Activated T-cell treated with anti-CD3 and anti-CD28 coated beads for 4 hours (primary cell): Measurements from ENCODE around the gene UGT2B10.

ENCODE experiments used
- DNase-seq: peaks from one replicate; pipeline ENCODE4 v3.0.0-alpha.2; 2020

UGT2B10 gene

DNA sequence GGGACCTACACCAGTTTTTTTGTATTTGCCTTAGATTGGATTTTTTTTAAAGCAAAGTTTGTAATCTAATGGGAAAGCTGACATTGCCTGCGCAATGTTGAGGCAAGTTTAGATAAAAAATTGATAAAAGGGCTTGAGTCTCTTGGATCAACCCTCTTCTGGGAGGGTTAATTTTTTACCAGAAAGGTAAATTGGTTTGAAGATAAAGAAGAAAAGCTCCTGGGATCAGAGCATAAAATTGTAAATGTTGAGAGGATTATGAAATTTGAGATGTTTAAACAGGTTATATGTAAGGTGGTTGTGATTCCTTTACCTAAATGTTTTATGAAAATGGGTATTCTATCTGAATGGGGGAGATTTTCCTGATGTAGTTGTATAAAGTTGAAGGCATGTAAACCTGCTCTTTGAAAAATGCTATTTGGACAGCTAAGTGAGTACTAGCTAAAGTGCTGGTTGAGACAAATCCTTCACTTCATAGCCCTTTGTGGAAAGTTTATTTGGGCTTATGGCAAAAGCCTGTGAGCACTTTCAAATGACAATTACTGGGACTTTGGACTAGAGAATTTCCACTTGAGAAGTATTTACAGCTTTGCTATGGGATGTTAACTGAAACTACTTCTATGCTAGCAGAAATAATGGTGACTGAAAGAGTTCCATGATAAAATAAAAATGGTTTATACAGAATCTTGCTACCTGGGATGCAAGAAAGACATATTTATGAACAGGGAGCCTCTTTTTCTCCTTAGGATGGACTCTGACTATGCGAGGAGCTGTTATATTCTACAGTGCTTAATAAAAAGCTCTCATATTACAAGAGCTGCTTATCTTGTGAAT lies 56.2 kb downstream of the UGT2B10 start:
- no peak for DNase-seq

DNA sequence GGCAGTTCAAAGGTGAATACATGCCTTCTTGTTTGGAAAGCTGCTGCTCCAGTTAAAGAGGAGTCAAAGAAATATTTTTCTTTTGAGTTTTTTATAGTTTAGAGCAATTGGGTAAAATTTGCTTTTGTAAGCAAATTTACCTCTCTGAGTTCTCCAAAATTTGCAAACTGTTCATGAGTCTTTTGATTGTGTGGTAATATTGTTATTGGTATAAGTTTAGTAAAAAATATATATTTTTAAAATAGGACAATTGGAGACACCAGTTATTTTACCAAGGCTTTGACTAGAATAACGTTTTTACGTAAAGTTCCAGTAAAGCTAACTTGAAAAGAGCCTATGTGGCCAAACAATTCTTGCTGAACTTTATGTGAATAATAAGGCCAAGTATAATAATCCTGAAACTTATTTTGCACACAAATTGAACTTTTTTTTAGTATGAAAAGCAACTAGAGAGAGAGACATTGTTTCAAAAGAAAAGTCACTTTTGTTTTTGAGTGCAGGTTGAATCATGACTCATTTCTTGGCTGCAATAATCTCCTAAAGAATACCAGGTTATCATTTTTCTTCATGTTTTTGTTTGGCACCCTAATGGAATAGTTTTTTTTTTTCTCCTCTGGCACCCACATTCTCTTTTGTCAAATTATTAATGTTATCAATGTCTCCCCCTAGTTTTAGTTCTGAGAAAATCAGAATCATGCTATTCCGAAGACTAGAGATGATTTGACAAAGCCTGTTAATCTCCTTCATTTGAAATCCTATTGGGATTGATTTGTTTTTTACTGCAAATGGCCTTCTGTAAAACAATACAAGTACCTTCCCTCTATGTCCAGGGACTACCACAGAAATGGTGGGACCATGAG lies 57.1 kb downstream of the UGT2B10 start:
- DNase-seq: no peak

DNA sequence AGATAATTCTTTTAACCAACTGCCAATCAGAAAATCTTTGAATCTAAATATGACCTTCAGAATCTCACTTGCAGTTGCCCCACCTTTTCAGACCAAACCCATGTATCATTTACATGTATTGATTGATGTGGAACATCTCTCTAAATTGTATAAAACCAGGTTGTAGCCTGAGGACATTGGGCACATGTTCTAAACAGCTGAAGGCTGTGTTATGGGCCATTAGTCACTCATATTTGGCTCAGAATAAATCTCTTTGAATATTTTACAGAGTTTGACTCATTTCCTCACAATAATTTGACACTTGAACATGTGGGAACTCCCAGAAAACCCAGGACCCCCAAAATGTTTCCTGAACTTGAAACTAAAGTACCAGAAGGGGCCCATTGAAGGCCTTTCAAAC lies 58.7 kb downstream of the UGT2B10 start:
- DNase-seq: no peak

DNA sequence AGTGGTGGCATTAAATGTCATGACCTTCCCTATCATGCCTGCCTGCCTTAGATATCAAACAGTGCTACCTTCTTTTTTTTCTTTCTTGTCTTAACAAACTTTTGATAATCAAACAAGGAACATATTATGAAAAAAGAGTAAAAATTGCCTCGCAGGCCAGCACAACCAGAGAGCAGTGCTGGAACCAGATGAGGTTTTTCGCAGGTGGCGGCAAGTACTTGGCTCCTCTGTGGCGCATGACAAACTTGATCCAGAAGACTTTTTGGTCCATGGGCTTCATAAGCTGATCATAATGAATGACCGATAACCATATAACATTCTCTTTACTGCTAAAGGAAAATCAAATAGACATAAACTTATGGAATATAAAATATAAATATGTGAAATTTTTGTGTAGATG lies 61.8 kb downstream of the UGT2B10 start:
- DNase-seq: no peak

DNA sequence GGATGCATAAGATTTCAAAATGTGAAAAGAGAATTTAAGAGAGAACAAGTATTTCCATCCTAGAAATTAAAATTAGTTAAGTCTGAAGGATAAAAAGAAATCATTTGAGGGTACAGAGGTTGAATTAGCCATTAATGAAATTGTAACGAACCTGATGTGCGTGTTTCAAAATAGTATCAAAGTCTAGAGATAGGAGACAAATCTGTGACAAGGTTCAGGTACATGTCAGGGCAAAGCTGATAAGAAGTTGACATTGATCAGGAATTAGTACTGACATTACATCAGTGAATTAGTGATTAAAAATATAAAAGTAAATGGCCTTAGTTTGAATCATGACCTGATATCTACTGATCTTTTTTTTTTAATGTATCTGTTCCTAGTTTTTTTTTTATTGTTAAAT lies 62.3 kb downstream of the UGT2B10 start:
- no peak for DNase-seq
